ENCODE results near the gene TM7SF2. TPM values are rescaled to one million over a fixed set of nuclear protein-coding genes. Genes with fewer than 3 reads are reported as not detected.

The TM7SF2 gene
- total and polyA plus RNA-seq, 2 of the 8 experiments (the other 6 are each of a cell fraction or from before 2014, with no cell fraction given) = 40.1 to 96.0 TPM

GRCh38 chr11:65134240-65134951, 22.7 kb downstream of the TM7SF2 start, which contains the start of gene SYVN1:
SYVN1 (minus strand) TSS chr11:65134519; CDS start chr11:65133601, 918 bp downstream.
- Histone ChIP-seq H2BK20ac (ENCODE audit: low read length) (no peak within 1 kb of the TSS), H3K56ac (replicated peaks; ENCODE audit: insufficient read length, low read depth, low read length) (peak within 1 kb of the TSS; percentile 85), H2BK5ac (ENCODE audit: low read depth, low read length) (peak within 1 kb of the TSS; percentile 100), H3K4me1 (replicated peaks in 1 of 4; ENCODE audit: control insufficient read depth in 3 of 4, insufficient read depth in 4 of 4, low read length in 3 of 4) (peaks cover 0 to 13% (median 7%) of the 10 kb centered on the region in 4 experiments; a peak in 6 of 7 replicates), H3K79me1 (ENCODE audit: low read depth, low read length) (peaks cover 3% of the 10 kb centered on the region; the same call in 1 of the 2 replicates), H3K36me3 (ENCODE audit: control insufficient read depth in 2 of 4, insufficient read depth in 4 of 4, low read length in 3 of 4) (peaks cover 11 to 24% (median 20%) of the 10 kb centered on the region in 4 experiments; a peak in 7 of 8 replicates), H4K5ac (ENCODE audit: insufficient read length, low read depth, low read length) (peak within 1 kb of the TSS; percentile 100), H3K14ac (ENCODE audit: insufficient read length) (peak within 1 kb of the TSS; percentile 99), H3K9ac (replicated peaks in 1 of 4; ENCODE audit: extremely low read depth in 1 of 4, low read depth in 3 of 4, low read length in 3 of 4) (peak within 1 kb of the TSS; percentile 88 to 99 (median 98)), H4K20me1 (replicated peaks in 1 of 2; ENCODE audit: control insufficient read depth in 1 of 2, insufficient read depth in 2 of 2, low read length in 2 of 2) (peaks cover 0 to 10% of the 10 kb centered on the region in 2 experiments), H3K79me2 (ENCODE audit: control insufficient read depth in 1 of 2, insufficient read depth in 2 of 2, low read length in 2 of 2) (peaks cover 0 to 15% of the 10 kb centered on the region in 2 experiments; a peak in 1 of 4 replicates), H2BK120ac (replicated peaks; ENCODE audit: low read depth, low read length) (no peak within 1 kb of the TSS), H3K27me3 (replicated peaks in 1 of 4; ENCODE audit: control insufficient read depth in 3 of 4, extremely low read depth in 1 of 4, insufficient read depth in 3 of 4, low read length in 3 of 4) (no peaks in the 10 kb centered on the region), H3K23ac (ENCODE audit: insufficient read length) (no peak within 1 kb of the TSS), H4K91ac (replicated peaks; ENCODE audit: insufficient read length, low read length) (peak within 1 kb of the TSS; percentile 100), H2AK5ac (ENCODE audit: low read depth, low read length) (no peak within 1 kb of the TSS), H3K23me2 (ENCODE audit: low read depth, low read length) (peaks cover 14% of the 10 kb centered on the region), H4K8ac (ENCODE audit: extremely low read depth, insufficient read depth, low read length) (peak within 1 kb of the TSS; percentile 98), H3K18ac (ENCODE audit: extremely low read depth, low read length) (peak within 1 kb of the TSS; percentile 99), H3K27ac (ENCODE audit: low read depth, low read length) (peak within 1 kb of the TSS; percentile 99), H3K4ac (replicated peaks; ENCODE audit: insufficient read length, low read depth, low read length) (peak within 1 kb of the TSS; percentile 97), H2BK15ac (ENCODE audit: low read length) (peak within 1 kb of the TSS; percentile 100), H3K4me2 (ENCODE audit: insufficient read depth in 1 of 2, low read depth in 2 of 2, low read length in 2 of 2) (peak within 1 kb of the TSS; percentile 77 to 91), H2BK12ac (ENCODE audit: low read depth, low read length) (peak within 1 kb of the TSS; percentile 100), H3K4me3 (ENCODE audit: extremely low read depth in 1 of 4, insufficient read depth in 2 of 4, low read depth in 3 of 4, low read length in 4 of 4) (peak within 1 kb of the TSS; percentile 84 to 94 (median 88)), H3K9me3 (ENCODE audit: insufficient read depth in 2 of 2, low read depth in 1 of 2, low read length in 1 of 2) (no peaks in the 10 kb centered on the region; a peak in 1 of 4 replicates), H2AFZ (ENCODE audit: low read length) (peak within 1 kb of the TSS; percentile 82)
- FAIRE-seq (no peak), DNase-seq (ENCODE audit: low read depth in 1 of 2, low spot score in 2 of 2) (peak in 1 of 2 experiments; percentile 94)
- ChIA-PET POLR2A (ENCODE audit: partially characterized antibody) (interaction anchor here (0.6 to 15.8 kb wide), 25 partner anchors 7 to 257 kb away, joined by 3 to 305 read pairs (median 4); partner anchors contain the start of genes CAPN1, FAU, GPHA2 and MRPL49), CTCF (ENCODE audit: partially characterized antibody) (interaction anchor here (0.6 to 3.0 kb wide), 11 partner anchors 11 to 1194 kb away, joined by 3 to 14 read pairs (median 4); partner anchors contain the start of genes CAPN1 and TM7SF2)
- 1% methylated on average over 53 of the region's 60 CpGs; no CpG with 5 or more reads in 1 of the 2 experiments for WGBS, 2 experiments (ENCODE audit: extremely low coverage in 1 of 2, insufficient coverage in 1 of 2, insufficient read length in 1 of 2, insufficient replicate concordance in 2 of 2, low coverage in 1 of 2, low lambda C conversion rate in 2 of 2, missing lambda C conversion rate in 1 of 2)
- TF ChIP-seq ASH2L (IDR thresholded peaks at IDR 0.05; ENCODE audit: low read length) (no peak), MAX (IDR thresholded peaks at IDR 0.05) (peak; percentile 27; the same call in 1 of the 2 replicates), E2F6 (IDR thresholded peaks at IDR 0.05) (no peak), ATF2 (IDR thresholded peaks at IDR 0.05; ENCODE audit: low read length) (0 out of 2 replicates have a peak, but pooled peaks have one; percentile 27), TAF1 (IDR thresholded peaks at IDR 0.05; ENCODE audit: low read depth, low read length) (peak; percentile 66), SP4 (IDR thresholded peaks at IDR 0.05; ENCODE audit: low read length) (no peak; the same call in 1 of the 2 replicates), CHD2 (IDR thresholded peaks at IDR 0.05; ENCODE audit: low read length) (0 out of 2 replicates have a peak, but pooled peaks have one; percentile 44), BRCA1 (IDR thresholded peaks at IDR 0.05; ENCODE audit: low read depth, low read length) (peak; percentile 29; the same call in 1 of the 2 replicates), JUND (IDR thresholded peaks at IDR 0.05; ENCODE audit: low read length) (peak; percentile 93)
